Ovary (tissue), 9 donors: ENCODE data around the gene PEX14. TPM values are rescaled to one million over a fixed set of nuclear protein-coding genes. Genes with fewer than 3 reads are reported as not detected.

Experiments
- DNase-seq, 5 donors: peaks; one replicate each; pipeline ENCODE4 v3.0.0-alpha.2; 2019 to 2020
- H3K27ac ChIP-seq, 2 donors: fragments of 200-600 bp; one replicate each; pipeline versions ENCODE4 v1.5.1 to v1.8.0; 2019 to 2022
- H3K27me3 ChIP-seq: fragments of 200-600 bp; one replicate; pipeline ENCODE4 v1.8.0; 2022
- H3K36me3 ChIP-seq: fragments of 200-600 bp; sonication (generic); one replicate; pipeline ENCODE4 v1.5.1; 2019
- H3K4me1 ChIP-seq: one replicate; pipeline ENCODE4 v1.8.1; 2013; ENCODE audit warnings: mild to moderate bottlenecking, moderate library complexity; ENCODE audit not compliant: insufficient read depth
- H3K4me3 ChIP-seq: fragments of 200-600 bp; sonication (generic); one replicate; pipeline ENCODE4 v1.5.1; 2017
- H3K9me3 ChIP-seq, 2 donors: fragments of 200-600 bp in 1 of 2; sonication (generic) in 1 of 2; one replicate each; pipeline versions ENCODE4 v1.5.1 to v1.8.1; 2013 to 2019; ENCODE audit warnings: mild to moderate bottlenecking in 1 of 2, moderate library complexity in 1 of 2
- EP300 ChIP-seq: sonication (generic); formaldehyde crosslinking; IDR thresholded peaks from one replicate; pipeline ENCODE4 v1.6.1; 2017; ENCODE audit warnings: antibody characterized with exemption
- POLR2A ChIP-seq: fragments of 450-650 bp; IDR thresholded peaks from one replicate; pipeline ENCODE4 v1.6.1; 2017; ENCODE audit warnings: antibody characterized with exemption, mild to moderate bottlenecking, moderate library complexity
- WGBS, 3 donors: extraction: QIAGEN DNeasy Blood & Tissue Kit in 1 of 3; methylation state at CpG; one replicate each; pipeline versions ENCODE4 v1.1.5 to v1.1.7; 2013 to 2017; 5-methylcytosine and 5-hydroxymethylcytosine counted together
- intact Hi-C, 4 donors: fragments of 100-400 bp; cut with DNase I; formaldehyde crosslinking; loops; one replicate each; pipeline versions ENCODE4 v1.11.0 to v1.15.1; 2022 to 2023
- polyA plus RNA-seq, 2 donors: library from polyadenylated mRNA; stranded (reverse); fragments of 200-250 nt in 1 of 2; fragments of 350-450 nt in 1 of 2; fragmentation: Illumina TruSeq in 1 of 2; extraction: RNeasy Lipid Tissue Mini Kit (QIAGEN cat#74804) in 1 of 2; gene quantifications; one replicate each; pipeline ENCODE4 v1.2.3, GENCODE V29; 2013 to 2014
- total RNA-seq, 7 donors: library from RNA; depleted of rRNA in 2 of 7; stranded (reverse); fragments of >200 nt in 2 of 7; fragmentation: NEBNext Ultra II Directional in 3 of 7; extraction: Animal tissue kit (Norgen Biotek cat#: 25700) in 3 of 7; gene quantifications; one replicate each; pipeline versions ENCODE4 v1.1.0 to v1.2.4, GENCODE V29; 2016 to 2023
- TF ChIP-seq, protein P1 (sequence below), 3 donors: fragments of 450-650 bp in 2 of 3; fragments of 200-600 bp in 1 of 3; IDR thresholded peaks; one replicate each; pipeline versions ENCODE4 v1.5.1 to v1.8.0; 2016 to 2022; ENCODE audit warnings: antibody characterized with exemption in 3 of 3, mild to moderate bottlenecking in 1 of 3
- donor health status: DM: no; HTN: no; CAD: no; lungs with moderate emphysema.
- donor health status: DM: no; HTN: no; CAD: no.
- donor health status: Bipolar disorder and iron deficiency.
- donor health status: DM: yes; HTN: yes; CAD: no.
- donor health status: DM: no; HTN: no; CAD: no.
- donor health status: DM: yes; HTN: yes; CAD: no.

The PEX14 gene
- total and polyA plus RNA-seq, 9 donors: 3.3 to 22.9 (median 16.7) TPM

DNA sequence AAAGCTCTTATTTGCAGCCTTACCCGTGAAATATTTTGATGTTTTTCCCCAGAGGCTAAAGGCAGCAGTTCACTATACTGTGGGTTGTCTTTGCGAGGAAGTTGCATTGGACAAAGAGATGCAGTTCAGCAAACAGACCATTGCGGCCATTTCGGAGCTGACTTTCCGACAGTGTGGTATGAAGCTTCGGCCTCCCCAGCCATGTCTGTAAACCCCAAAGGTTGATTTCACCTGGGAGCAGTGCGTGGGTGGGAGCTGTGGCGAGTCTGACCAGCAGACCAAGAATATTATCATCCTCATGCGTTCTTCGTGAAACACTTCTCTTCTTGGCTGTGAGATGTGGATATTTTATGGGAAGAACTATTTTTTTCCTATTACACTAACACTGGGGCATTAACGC, 41.0 kb upstream of the PEX14 start:
- no peaks in the 10 kb centered on the region for H3K4me1 ChIP-seq
- WGBS, 3 donors: 81 to 86% (median 83%) methylated on average over 11 of the region's 11 CpGs
- no peak for DNase-seq
- intact Hi-C loops: loop anchor here in 1 of 4 donors (5.0 kb wide), 1 partner anchor 434 kb away; no protein-coding TSS in a partner anchor
- H3K4me3 ChIP-seq: no peak overlapping the region
- no peak overlapping the region for H3K27ac ChIP-seq
- H3K9me3 ChIP-seq: no peaks in the 10 kb centered on the region
- no peaks in the 10 kb centered on the region for H3K27me3 ChIP-seq
- TF ChIP-seq POLR2A (no peak), EP300 (no peak)
- TF ChIP-seq, protein P1, sequence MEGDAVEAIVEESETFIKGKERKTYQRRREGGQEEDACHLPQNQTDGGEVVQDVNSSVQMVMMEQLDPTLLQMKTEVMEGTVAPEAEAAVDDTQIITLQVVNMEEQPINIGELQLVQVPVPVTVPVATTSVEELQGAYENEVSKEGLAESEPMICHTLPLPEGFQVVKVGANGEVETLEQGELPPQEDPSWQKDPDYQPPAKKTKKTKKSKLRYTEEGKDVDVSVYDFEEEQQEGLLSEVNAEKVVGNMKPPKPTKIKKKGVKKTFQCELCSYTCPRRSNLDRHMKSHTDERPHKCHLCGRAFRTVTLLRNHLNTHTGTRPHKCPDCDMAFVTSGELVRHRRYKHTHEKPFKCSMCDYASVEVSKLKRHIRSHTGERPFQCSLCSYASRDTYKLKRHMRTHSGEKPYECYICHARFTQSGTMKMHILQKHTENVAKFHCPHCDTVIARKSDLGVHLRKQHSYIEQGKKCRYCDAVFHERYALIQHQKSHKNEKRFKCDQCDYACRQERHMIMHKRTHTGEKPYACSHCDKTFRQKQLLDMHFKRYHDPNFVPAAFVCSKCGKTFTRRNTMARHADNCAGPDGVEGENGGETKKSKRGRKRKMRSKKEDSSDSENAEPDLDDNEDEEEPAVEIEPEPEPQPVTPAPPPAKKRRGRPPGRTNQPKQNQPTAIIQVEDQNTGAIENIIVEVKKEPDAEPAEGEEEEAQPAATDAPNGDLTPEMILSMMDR (IDR thresholded peaks at IDR 0.05): no peak
- no peaks in the 10 kb centered on the region for H3K36me3 ChIP-seq

DNA sequence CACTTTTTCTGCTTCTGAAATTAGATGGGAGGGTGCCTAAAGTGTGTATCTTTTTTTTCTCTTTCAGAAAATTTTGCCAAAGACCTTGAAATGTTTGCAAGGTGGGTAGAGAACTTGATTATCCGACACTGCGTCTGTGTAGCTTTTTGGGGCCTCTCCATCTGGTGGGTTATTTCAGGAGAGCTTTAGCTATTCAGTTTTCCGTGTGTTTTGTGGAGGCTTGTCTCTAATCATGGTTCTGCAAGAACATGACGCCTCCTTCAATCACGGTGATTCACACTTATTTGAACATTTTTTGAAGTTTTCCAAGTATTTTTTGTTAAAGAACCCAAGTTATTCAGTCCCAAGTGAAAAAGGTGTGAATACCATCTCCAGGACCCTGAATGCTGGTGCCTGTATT, 40.2 kb upstream of the PEX14 start:
- DNase-seq: no peak
- Histone ChIP-seq H3K27ac (no peak overlapping the region), H3K9me3 (no peaks in the 10 kb centered on the region), H3K36me3 (no peaks in the 10 kb centered on the region), H3K4me3 (no peak overlapping the region), H3K4me1 (no peaks in the 10 kb centered on the region), H3K27me3 (no peaks in the 10 kb centered on the region)
- WGBS, 3 donors: 82 to 88% (median 87%) methylated on average over 5 of the region's 5 CpGs
- TF ChIP-seq, protein P1 (IDR thresholded peaks at IDR 0.05): no peak
- no peak for TF ChIP-seq EP300
- TF ChIP-seq POLR2A: no peak
- intact Hi-C loops: loop anchor here in 1 of 4 donors (5.0 kb wide), 1 partner anchor 433 kb away; no protein-coding TSS in a partner anchor

- no peaks in the 10 kb centered on the region for H3K27me3 ChIP-seq
- H3K36me3 ChIP-seq: no peaks in the 10 kb centered on the region
- DNase-seq: no peak
- 87 to 92% (median 88%) methylated on average over 1 of the region's 1 CpG for WGBS, 3 donors
- no peak overlapping the region for H3K27ac ChIP-seq
- TF ChIP-seq EP300 (no peak), POLR2A (no peak)
- TF ChIP-seq, protein P1 (IDR thresholded peaks at IDR 0.05): no peak
- intact Hi-C loops: no loop called here
- H3K4me1 ChIP-seq: no peaks in the 10 kb centered on the region
- no peaks in the 10 kb centered on the region for H3K9me3 ChIP-seq
- H3K4me3 ChIP-seq: no peak overlapping the region
Measured at GRCh38 chr1:10437052-10437451, 37.7 kb upstream of the PEX14 start.

DNA sequence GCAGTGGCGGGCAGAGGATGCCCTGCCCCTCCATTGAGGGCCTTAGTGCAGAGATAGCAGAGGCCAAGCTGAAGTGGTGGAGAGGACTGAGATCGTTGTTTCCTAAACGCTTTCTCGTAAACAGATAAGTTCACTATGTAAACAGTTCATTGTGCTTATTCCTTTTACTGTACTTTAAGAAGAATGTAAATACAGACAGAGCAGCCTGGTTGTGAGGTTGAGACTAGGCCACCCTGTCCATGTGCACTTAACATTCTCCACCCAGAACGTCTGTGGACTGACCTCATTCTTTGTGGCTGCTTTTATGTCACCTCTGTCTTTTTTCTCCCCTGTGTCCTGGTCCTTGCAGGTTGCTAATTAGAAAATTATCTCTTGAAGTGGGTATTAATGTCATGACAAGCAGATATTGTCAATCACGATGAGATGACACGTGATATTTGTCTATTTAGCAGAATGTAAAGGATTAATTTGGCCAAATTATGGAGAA, 36.0 kb upstream of the PEX14 start:
- Histone ChIP-seq H3K4me3 (no peak overlapping the region), H3K4me1 (no peaks in the 10 kb centered on the region), H3K36me3 (no peaks in the 10 kb centered on the region), H3K27ac (no peak overlapping the region), H3K9me3 (no peaks in the 10 kb centered on the region), H3K27me3 (no peaks in the 10 kb centered on the region)
- TF ChIP-seq EP300 (no peak), POLR2A (no peak)
- TF ChIP-seq, protein P1 (IDR thresholded peaks at IDR 0.05): no peak
- DNase-seq: no peak
- intact Hi-C loops: no loop called here
- WGBS, 3 donors: 20 to 54% (median 35%) methylated on average over 7 of the region's 7 CpGs
